ENCODE results near the gene BMPR1B.

GRCh38 chr4:94765174-94765573 is 7.4 kb downstream of the BMPR1B start:
- TF ChIP-seq CTCF (IDR thresholded peaks at IDR 0.05; ENCODE audit: insufficient read depth, low read length) (no peak), GABPA (IDR thresholded peaks at IDR 0.05; ENCODE audit: low read depth) (no peak), SPI1 (IDR thresholded peaks at IDR 0.05; ENCODE audit: borderline replicate concordance, low read depth) (no peak), POLR2AphosphoS5 (IDR thresholded peaks at IDR 0.05; ENCODE audit: low read depth) (no peak)

All from HL-60 (cell line).